Heart left ventricle (tissue), 16 donors: ENCODE results near the gene NTRK3. TPM values are rescaled to one million over a fixed set of nuclear protein-coding genes. Genes with fewer than 3 reads are reported as not detected.
"Not testable (repeated sequence)": the region's sequence is repeated elsewhere in the genome, so short reads cannot be mapped to it uniquely, and the experiment has no call there.

Source experiments
- ATAC-seq, 4 donors: fragments of 200-7000 bp; cut with Tn5 transposase; one replicate each; pipeline ENCODE4 v1.9.1; 2020 to 2022; ENCODE audit warnings: moderate library complexity in 4 of 4, mild to moderate bottlenecking in 3 of 4, moderate number of reproducible peaks in 1 of 4
- DNase-seq, 5 donors: peaks; one replicate each; pipeline ENCODE4 v3.0.0-alpha.2; 2020
- H3K27ac ChIP-seq, 12 donors: fragments of 200-600 bp; sonication (generic) in 4 of 12; one replicate each; pipeline versions ENCODE4 v1.5.0 to v1.8.0; 2016 to 2022; ENCODE audit warnings: mild to moderate bottlenecking in 2 of 12
- H3K27me3 ChIP-seq, 9 donors: fragments of 200-600 bp; sonication (generic) in 2 of 9; one replicate each; pipeline versions ENCODE4 v1.5.1 to v1.8.0; 2016 to 2022; ENCODE audit warnings: mild to moderate bottlenecking in 3 of 9
- H3K36me3 ChIP-seq, 9 donors: fragments of 200-600 bp; sonication (generic) in 2 of 9; one replicate each; pipeline versions ENCODE4 v1.5.0 to v1.8.0; 2018 to 2022; ENCODE audit warnings: mild to moderate bottlenecking in 2 of 9
- H3K4me1 ChIP-seq, 12 donors: fragments of 200-600 bp; sonication (generic) in 4 of 12; one replicate each; pipeline versions ENCODE4 v1.5.0 to v1.8.0; 2016 to 2022; ENCODE audit warnings: mild to moderate bottlenecking in 3 of 12
- H3K4me3 ChIP-seq, 12 donors: fragments of 200-600 bp; sonication (generic) in 4 of 12; one replicate each; pipeline versions ENCODE4 v1.5.0 to v1.8.0; 2017 to 2022; ENCODE audit warnings: mild to moderate bottlenecking in 9 of 12, moderate library complexity in 4 of 12
- H3K9me3 ChIP-seq, 12 donors: fragments of 200-600 bp; sonication (generic) in 4 of 12; one replicate each; pipeline versions ENCODE4 v1.5.0 to v1.8.0; 2016 to 2022; ENCODE audit warnings: mild to moderate bottlenecking in 1 of 12
- POLR2A ChIP-seq, 2 donors: fragments of 450-650 bp; IDR thresholded peaks; one replicate each; pipeline ENCODE4 v1.6.1; 2017; ENCODE audit warnings: antibody characterized with exemption in 2 of 2, mild to moderate bottlenecking in 2 of 2, moderate library complexity in 2 of 2
- WGBS, 4 donors: extraction: QIAGEN DNeasy Blood & Tissue Kit in 2 of 4; methylation state at CpG; one replicate each; pipeline versions ENCODE4 v1.1.5 to v1.1.7; 2013 to 2018; 5-methylcytosine and 5-hydroxymethylcytosine counted together
- intact Hi-C, 10 donors: fragments of 100-400 bp; cut with DNase I; formaldehyde crosslinking; loops; one replicate each; pipeline versions ENCODE4 v1.11.1 to v1.14.2; 2022
- polyA plus RNA-seq, 2 donors: library from polyadenylated mRNA; stranded (reverse); fragments of 200-250 nt; gene quantifications; one replicate each; pipeline ENCODE4 v1.2.3, GENCODE V29; 2013
- total RNA-seq, 9 donors: library from RNA; depleted of rRNA in 2 of 9; stranded (reverse); fragments of >200 nt in 2 of 9; fragmentation: NEBNext Ultra II Directional in 3 of 9; extraction: Animal tissue kit (Norgen Biotek cat#: 25700) in 3 of 9; gene quantifications; one replicate each; pipeline versions ENCODE4 v1.1.0 to v1.2.4, GENCODE V29; 2016 to 2023
- TF ChIP-seq, protein P1 (sequence below), 12 donors: fragments of 200-600 bp; sonication (generic) in 4 of 12; IDR thresholded peaks; one replicate each; pipeline versions ENCODE4 v1.5.0 to v1.8.0; 2018 to 2022; ENCODE audit warnings: antibody characterized with exemption in 12 of 12, mild to moderate bottlenecking in 5 of 12
- donor health status: ischemic (EF 13 %, LVEDD 7.1; RV severe dilation, severe dysfunction).
- donor health status: healthy with polysubstance abuse.
- donor health status: DM: no; HTN: yes; CAD: no.
- donor health status: DM: no; HTN: no; CAD: no.
- donor health status: ischemic (EF 25% LVEDD 6.9; RV normal size, moderate dysfunction).
- donor health status: ischemic (EF 25% LVEDD 5.7; RV mildly dilated, moderate dysfunction).
- donor health status: healthy.
- donor health status: DM: yes; HTN: yes; CAD: no.
- donor health status: ischemic (EF 35%, LVEDD 5.7; RV mildly dilated, moderate dysfunction).
- donor health status: nonischemic (EF 11% LVEDD 7.7; RV severe dilation, severe dysfunction).
- donor health status: DM: yes; HTN: yes; CAD: no.
- donor health status: PGD.
- donor health status: ischemic (EF 29% LVEDD 5.4; RV normal size, mild dysfunction).
- donor health status: nonischemic (EF 23%, LVEDD 6.1; RV moderate dilation, normal function).

NTRK3 gene
- total and polyA plus RNA-seq, 11 donors, result 0.53 to 6.8 (median 2.0) TPM

DNA sequence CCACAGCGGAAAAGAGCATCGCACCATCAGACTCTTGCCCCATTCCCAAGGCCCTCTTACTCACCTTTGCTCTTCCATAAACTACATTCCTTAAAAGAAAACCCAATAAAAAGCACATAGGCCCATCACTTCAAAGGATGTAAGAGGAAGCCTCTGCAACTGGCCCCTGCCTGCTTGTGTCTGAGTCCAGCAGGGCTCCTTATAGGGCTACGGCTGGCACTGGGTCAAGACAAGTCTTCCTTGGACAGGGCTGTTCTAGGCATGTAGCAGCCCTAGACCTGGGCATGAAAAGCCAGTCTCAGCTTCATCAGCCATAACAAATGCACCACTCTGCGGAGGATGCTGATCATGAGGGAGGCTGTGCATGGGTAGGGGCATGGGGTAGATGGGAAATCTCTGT, 218.3 kb downstream of the NTRK3 start:
- no peak for ATAC-seq
- WGBS, 4 donors, result 74 to 95% (median 90%) methylated on average over 4 of the region's 4 CpGs
- H3K27me3 ChIP-seq, result peaks cover 0 to 13% (median 0%) of the 10 kb centered on the region in 9 donors
- no peaks in the 10 kb centered on the region for H3K36me3 ChIP-seq
- no peak for DNase-seq
- no peak for TF ChIP-seq POLR2A (IDR thresholded peaks at IDR 0.05)
- TF ChIP-seq, protein P1, sequence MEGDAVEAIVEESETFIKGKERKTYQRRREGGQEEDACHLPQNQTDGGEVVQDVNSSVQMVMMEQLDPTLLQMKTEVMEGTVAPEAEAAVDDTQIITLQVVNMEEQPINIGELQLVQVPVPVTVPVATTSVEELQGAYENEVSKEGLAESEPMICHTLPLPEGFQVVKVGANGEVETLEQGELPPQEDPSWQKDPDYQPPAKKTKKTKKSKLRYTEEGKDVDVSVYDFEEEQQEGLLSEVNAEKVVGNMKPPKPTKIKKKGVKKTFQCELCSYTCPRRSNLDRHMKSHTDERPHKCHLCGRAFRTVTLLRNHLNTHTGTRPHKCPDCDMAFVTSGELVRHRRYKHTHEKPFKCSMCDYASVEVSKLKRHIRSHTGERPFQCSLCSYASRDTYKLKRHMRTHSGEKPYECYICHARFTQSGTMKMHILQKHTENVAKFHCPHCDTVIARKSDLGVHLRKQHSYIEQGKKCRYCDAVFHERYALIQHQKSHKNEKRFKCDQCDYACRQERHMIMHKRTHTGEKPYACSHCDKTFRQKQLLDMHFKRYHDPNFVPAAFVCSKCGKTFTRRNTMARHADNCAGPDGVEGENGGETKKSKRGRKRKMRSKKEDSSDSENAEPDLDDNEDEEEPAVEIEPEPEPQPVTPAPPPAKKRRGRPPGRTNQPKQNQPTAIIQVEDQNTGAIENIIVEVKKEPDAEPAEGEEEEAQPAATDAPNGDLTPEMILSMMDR (IDR thresholded peaks at IDR 0.05), result no peak
- no peak overlapping the region for H3K27ac ChIP-seq
- no peak overlapping the region for H3K4me3 ChIP-seq
- no peaks in the 10 kb centered on the region for H3K9me3 ChIP-seq
- intact Hi-C loops, result no loop called here
- H3K4me1 ChIP-seq, result no peaks in the 10 kb centered on the region

DNA sequence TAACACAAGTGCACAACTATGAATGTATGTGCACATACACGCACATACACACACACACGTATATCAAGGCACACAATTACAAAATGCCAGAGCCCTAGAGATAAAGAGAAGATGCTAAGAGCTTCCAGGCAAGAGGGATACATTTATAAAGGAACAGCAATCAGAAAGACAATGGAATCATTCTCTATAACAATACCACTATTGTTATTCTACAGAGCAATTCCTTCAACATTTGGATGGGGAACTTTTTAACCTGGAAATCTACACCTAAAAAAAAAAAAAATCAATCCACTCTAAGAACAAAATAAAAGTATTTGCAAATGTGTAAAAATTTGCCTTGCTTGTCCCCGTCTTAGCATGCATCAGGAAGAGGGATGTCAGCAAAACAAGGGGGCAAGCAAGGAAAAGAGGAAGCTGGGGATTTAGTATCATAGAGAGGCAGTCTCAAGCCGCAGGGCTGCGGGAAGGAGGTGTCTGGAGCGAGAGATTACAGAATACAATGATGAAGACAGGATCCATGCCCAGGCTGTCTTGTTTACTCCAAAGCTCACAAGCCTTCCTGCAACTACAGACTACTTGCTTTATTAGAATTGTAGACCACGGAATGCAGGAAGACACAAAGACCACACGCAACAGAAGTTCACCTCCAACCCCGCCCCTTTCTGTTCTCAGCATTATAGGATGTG, 220.2 kb downstream of the NTRK3 start:
- no peak overlapping the region for H3K4me3 ChIP-seq
- H3K27ac ChIP-seq, result no peak overlapping the region
- H3K9me3 ChIP-seq, result no peaks in the 10 kb centered on the region
- no peak for TF ChIP-seq POLR2A (IDR thresholded peaks at IDR 0.05)
- TF ChIP-seq, protein P1 (IDR thresholded peaks at IDR 0.05), result no peak
- ATAC-seq, result no peak
- H3K36me3 ChIP-seq, result no peaks in the 10 kb centered on the region
- peaks cover 0 to 18% (median 0%) of the 10 kb centered on the region in 9 donors for H3K27me3 ChIP-seq
- H3K4me1 ChIP-seq, result no peaks in the 10 kb centered on the region
- WGBS, 4 donors, result 32 to 41% (median 35%) methylated on average over 9 of the region's 9 CpGs
- no peak for DNase-seq
- intact Hi-C loops, result no loop called here

DNA sequence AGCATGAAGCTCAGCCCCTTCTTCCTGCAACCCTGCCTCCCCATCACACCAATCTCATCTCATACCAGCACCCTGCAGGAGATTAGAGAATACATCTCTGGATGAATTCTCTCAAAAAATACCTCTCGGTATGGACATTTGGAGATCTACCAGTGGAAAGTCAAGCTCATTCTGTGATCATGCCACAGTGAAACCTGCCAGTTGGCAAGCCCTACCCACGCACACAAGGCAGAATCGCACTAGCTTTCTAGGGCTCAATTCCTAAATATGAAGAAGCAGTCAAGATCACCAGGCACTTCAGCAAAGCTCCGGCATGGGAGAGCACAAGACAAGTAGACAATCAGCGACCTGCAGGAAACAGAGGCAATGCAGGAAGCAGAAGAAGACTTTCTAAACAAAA, 221.2 kb downstream of the NTRK3 start:
- no peak for DNase-seq
- Histone ChIP-seq H3K27ac (no peak overlapping the region), H3K4me3 (no peak overlapping the region), H3K27me3 (peaks cover 0 to 18% (median 0%) of the 10 kb centered on the region in 9 donors), H3K4me1 (no peaks in the 10 kb centered on the region), H3K36me3 (no peaks in the 10 kb centered on the region), H3K9me3 (no peaks in the 10 kb centered on the region)
- intact Hi-C loops, result no loop called here
- ATAC-seq, result no peak
- 66 to 77% (median 72%) methylated on average over 5 of the region's 5 CpGs for WGBS, 4 donors
- TF ChIP-seq POLR2A (IDR thresholded peaks at IDR 0.05), result no peak
- TF ChIP-seq, protein P1 (IDR thresholded peaks at IDR 0.05), result no peak

DNA sequence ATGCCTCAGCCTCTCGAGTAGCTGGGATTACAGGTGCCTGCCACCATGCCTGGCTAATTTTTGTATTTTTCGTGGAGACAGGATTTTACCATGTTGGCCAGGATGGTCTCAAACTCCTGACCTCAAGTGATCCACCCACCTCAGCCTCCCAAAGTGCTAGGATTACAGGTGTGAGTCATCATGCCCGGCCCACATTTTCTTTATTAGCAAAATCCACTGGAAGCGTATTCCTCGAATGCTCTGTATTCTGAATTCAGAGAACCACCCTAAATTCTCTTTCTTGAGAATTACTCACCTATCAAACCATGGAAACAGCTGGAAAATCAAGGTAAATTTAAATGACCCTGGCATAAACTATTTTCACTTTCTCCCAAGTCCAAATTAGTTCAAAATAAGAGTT, 223.1 kb downstream of the NTRK3 start:
- DNase-seq, H3K9me3 ChIP-seq, H3K4me1 ChIP-seq, ATAC-seq, H3K36me3 ChIP-seq, intact Hi-C loops, H3K27ac ChIP-seq, H3K4me3 ChIP-seq: not testable (repeated sequence)
- H3K27me3 ChIP-seq, result peaks cover 0 to 18% (median 0%) of the 10 kb centered on the region in 9 donors
- 87 to 93% (median 92%) methylated on average over 5 of the region's 5 CpGs for WGBS, 4 donors

DNA sequence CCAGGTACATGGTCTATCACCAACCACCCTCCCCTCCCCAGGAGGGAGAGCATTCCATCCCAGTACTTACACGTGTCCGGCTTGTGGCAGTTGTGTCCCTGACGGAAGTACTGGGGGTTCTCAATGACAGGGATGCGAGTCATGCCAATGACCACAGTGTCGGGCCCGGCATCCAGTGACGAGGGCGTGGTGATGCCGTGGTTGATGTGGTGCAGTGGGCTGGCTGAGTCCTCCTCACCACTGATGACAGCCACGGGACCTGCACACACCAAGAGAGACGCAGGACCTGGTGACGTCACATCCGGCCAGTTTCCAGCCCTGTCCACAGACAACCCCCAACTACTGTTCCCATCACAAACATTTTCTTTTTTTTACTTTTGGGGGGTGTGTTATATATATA, 223.8 kb downstream of the NTRK3 start:
- H3K4me1 ChIP-seq, result no peaks in the 10 kb centered on the region
- no peak for TF ChIP-seq POLR2A (IDR thresholded peaks at IDR 0.05)
- TF ChIP-seq, protein P1 (IDR thresholded peaks at IDR 0.05), result no peak
- ATAC-seq (no peak), DNase-seq (no peak)
- H3K4me3 ChIP-seq, result no peak overlapping the region
- H3K36me3 ChIP-seq, result no peaks in the 10 kb centered on the region
- H3K27ac ChIP-seq, result no peak overlapping the region
- 89 to 92% (median 91%) methylated on average over 11 to 13 of the region's 13 CpGs for WGBS, 4 donors
- intact Hi-C loops, result no loop called here
- H3K27me3 ChIP-seq, result peaks cover 0 to 18% (median 0%) of the 10 kb centered on the region in 9 donors
- H3K9me3 ChIP-seq, result no peaks in the 10 kb centered on the region
